Measurements from ENCODE around the gene GARIN5B.

GARIN5B gene

GRCh38 chr19:55387736-55388497 is 24.9 kb upstream of the GARIN5B start:
- no peak for DNase-seq

- DNase-seq: no peak
These were observed 23.5 kb upstream of the GARIN5B start for GRCh38 chr19:55386493-55386971.

- peak; percentile 89 for DNase-seq
These were observed 22.8 kb upstream of the GARIN5B start, which contains the start of gene RPL28 for GRCh38 chr19:55385724-55386492. Gene RPL28, plus strand, starts transcription at chr19:55385932. Its CDS starts 426 bp downstream, at chr19:55386358.

GRCh38 chr19:55384920-55385723 is 22.1 kb upstream of the GARIN5B start:
- DNase-seq: peak; percentile 72

- no peak for DNase-seq
These were observed 21.3 kb upstream of the GARIN5B start, which contains the start of gene TMEM238 for GRCh38 chr19:55384131-55384919. Gene TMEM238, minus strand, starts transcription at chr19:55384292. Its CDS starts 33 bp downstream, at chr19:55384259.

GRCh38 chr19:55383279-55384130 is 20.4 kb upstream of the GARIN5B start:
- DNase-seq: no peak

GRCh38 chr19:55382522-55383054 is 19.5 kb upstream of the GARIN5B start:
- no peak for DNase-seq

- DNase-seq: no peak
These were observed 19.0 kb upstream of the GARIN5B start for GRCh38 chr19:55382013-55382412.

GRCh38 chr19:55379174-55379573 is 16.1 kb upstream of the GARIN5B start:
- DNase-seq: no peak

GRCh38 chr19:55377356-55378131 is 14.5 kb upstream of the GARIN5B start:
- DNase-seq: no peak

GRCh38 chr19:55376241-55376933 is 13.3 kb upstream of the GARIN5B start, which contains the start of gene TMEM190:
Gene TMEM190, plus strand, starts transcription at chr19:55376826. Its CDS starts 28 bp downstream, at chr19:55376854.
- no peak for DNase-seq

GRCh38 chr19:55373993-55374757 is 11.1 kb upstream of the GARIN5B start:
- DNase-seq: no peak

- no peak for DNase-seq
These were observed 10.4 kb upstream of the GARIN5B start for GRCh38 chr19:55373306-55373992.

GRCh38 chr19:55372316-55373081 is 9.4 kb upstream of the GARIN5B start:
- DNase-seq: no peak

- no peak for DNase-seq
These were observed 7.4 kb upstream of the GARIN5B start, which contains the start of gene IL11 for GRCh38 chr19:55370305-55370988. Gene IL11, minus strand, starts transcription at chr19:55370463. Its CDS starts 153 bp downstream, at chr19:55370310.

GRCh38 chr19:55369653-55370304 is 6.7 kb upstream of the GARIN5B start:
- DNase-seq: no peak
